ENCODE data around the gene MCTP2. TPM values are rescaled to one million over a fixed set of nuclear protein-coding genes. Genes with fewer than 3 reads are reported as not detected.
A peak's percentile ranks its signal among the peaks of the same experiment; 100 is the strongest.

MCTP2 gene
- total and polyA plus RNA-seq, 2 donors (not counting 1 experiment from before 2014, with no cell fraction given): 38.3 to 64.8 TPM

GRCh38 chr15:94239474-94239873 is 8.1 kb downstream of the MCTP2 start:
- no peak overlapping the region for H3K9ac ChIP-seq (ENCODE audit: low read length)
- CTCF ChIA-PET: interaction anchor here (0.7 to 2.9 kb wide), 7 partner anchors 8 to 84 kb away, joined by 3 to 12 read pairs (median 7); partner anchors contain the start of gene MCTP2
- intact Hi-C loops (cut with micrococcal nuclease): loop anchor here (2.0 kb wide), 1 partner anchor 17 kb away; no protein-coding TSS in a partner anchor
- TF ChIP-seq EZH2 (IDR thresholded peaks at IDR 0.05; ENCODE audit: borderline replicate concordance, insufficient read depth, low read depth, low read length, poor library complexity, severe bottlenecking) (no peak), CTCF (IDR thresholded peaks at IDR 0.05) (no peak)
- Mint-ChIP-seq H3K27ac (peak overlapping the region; percentile 80), H3K9me3 (ENCODE audit: insufficient read depth) (no peaks in the 10 kb centered on the region), H3K27me3 (no peaks in the 10 kb centered on the region), H3K4me1 (peaks cover 70% of the 10 kb centered on the region), H3K4me3 (peak overlapping the region; percentile 17)
- ATAC-seq (ENCODE audit: low read depth): no peak
- no peak overlapping the region for H3K4me3 ChIP-seq (ENCODE audit: control extremely low read depth in 1 of 5, extremely low read depth in 1 of 5, insufficient read depth in 1 of 5, low read depth in 2 of 5, low read length in 4 of 5)
- no peak for DNase-seq
- H3K4me1 ChIP-seq (ENCODE audit: control insufficient read depth in 2 of 2, insufficient read depth in 2 of 2, low read length in 2 of 2): peaks cover 46 to 53% of the 10 kb centered on the region in 2 donors
- no peaks in the 10 kb centered on the region for H3K27me3 ChIP-seq (replicated peaks in 1 of 4; ENCODE audit: control extremely low read depth in 1 of 4, control insufficient read depth in 3 of 4, insufficient read depth in 4 of 4, low read length in 3 of 4)
- H3K27ac ChIP-seq (ENCODE audit: low read length in 2 of 2): peak overlapping the region; percentile 16 to 48
- 100% methylated on average over 1 of the region's 2 CpGs for WGBS (ENCODE audit: insufficient coverage)
- peaks cover 0 to 4% of the 10 kb centered on the region in 2 experiments for H3K36me3 ChIP-seq (replicated peaks in 1 of 2; ENCODE audit: control extremely low read depth in 1 of 2, control insufficient read depth in 1 of 2, extremely low read depth in 1 of 2, insufficient read depth in 2 of 2, low read length in 1 of 2)
- H4K20me1 ChIP-seq (ENCODE audit: control insufficient read depth, insufficient read depth, low read length, poor library complexity, severe bottlenecking): peaks cover 27% of the 10 kb centered on the region
- no peak overlapping the region for H2AFZ ChIP-seq (ENCODE audit: insufficient read depth, low read depth, low read length, poor library complexity, severe bottlenecking)
- peaks cover 68% of the 10 kb centered on the region for H3K79me2 ChIP-seq (ENCODE audit: control insufficient read depth, insufficient read depth, low read length)
- H3K4me2 ChIP-seq (replicated peaks; ENCODE audit: low read depth, low read length, poor library complexity, severe bottlenecking): peak overlapping the region; percentile 38
- no peaks in the 10 kb centered on the region for H3K9me3 ChIP-seq (ENCODE audit: control extremely low read depth in 1 of 3, control insufficient read depth in 2 of 3, insufficient read depth in 1 of 3, low read length in 2 of 3)
- POLR2A ChIA-PET: no interaction called here

- peaks cover 0 to 2% of the 10 kb centered on the region in 2 experiments for H3K36me3 ChIP-seq (replicated peaks in 1 of 2; ENCODE audit: control extremely low read depth in 1 of 2, control insufficient read depth in 1 of 2, extremely low read depth in 1 of 2, insufficient read depth in 2 of 2, low read length in 1 of 2)
- intact Hi-C loops (cut with micrococcal nuclease): no loop called here
- DNase-seq (no peak), ATAC-seq (ENCODE audit: low read depth) (no peak)
- H3K27me3 ChIP-seq (replicated peaks in 1 of 4; ENCODE audit: control extremely low read depth in 1 of 4, control insufficient read depth in 3 of 4, insufficient read depth in 4 of 4, low read length in 3 of 4): no peaks in the 10 kb centered on the region
- no peak for TF ChIP-seq CTCF (IDR thresholded peaks at IDR 0.05)
- no peak for TF ChIP-seq EZH2 (IDR thresholded peaks at IDR 0.05; ENCODE audit: borderline replicate concordance, insufficient read depth, low read depth, low read length, poor library complexity, severe bottlenecking)
- H3K4me2 ChIP-seq (replicated peaks; ENCODE audit: low read depth, low read length, poor library complexity, severe bottlenecking): no peak overlapping the region
- ChIA-PET POLR2A (interaction anchor here (0.7 to 1.3 kb wide), 4 partner anchors 9 to 215 kb away, joined by 3 read pairs; partner anchors contain the start of gene MCTP2), CTCF (interaction anchor here (0.7 to 2.9 kb wide), 10 partner anchors 9 to 83 kb away, joined by 3 to 12 read pairs (median 4); partner anchors contain the start of gene MCTP2)
- H4K20me1 ChIP-seq (ENCODE audit: control insufficient read depth, insufficient read depth, low read length, poor library complexity, severe bottlenecking): peaks cover 21% of the 10 kb centered on the region
- H3K27ac ChIP-seq (ENCODE audit: low read length in 2 of 2): peak overlapping the region in 1 of 2 donors; percentile 48
- Mint-ChIP-seq H3K27me3 (no peaks in the 10 kb centered on the region), H3K4me3 (no peak overlapping the region), H3K4me1 (peaks cover 61% of the 10 kb centered on the region), H3K27ac (peak overlapping the region; percentile 50), H3K9me3 (ENCODE audit: insufficient read depth) (no peaks in the 10 kb centered on the region)
- 71% methylated on average over 1 of the region's 2 CpGs for WGBS (ENCODE audit: insufficient coverage)
- H3K79me2 ChIP-seq (ENCODE audit: control insufficient read depth, insufficient read depth, low read length): peaks cover 60% of the 10 kb centered on the region
- H3K4me3 ChIP-seq (ENCODE audit: control extremely low read depth in 1 of 5, extremely low read depth in 1 of 5, insufficient read depth in 1 of 5, low read depth in 2 of 5, low read length in 4 of 5): no peak overlapping the region
- peaks cover 37 to 45% of the 10 kb centered on the region in 2 donors for H3K4me1 ChIP-seq (ENCODE audit: control insufficient read depth in 2 of 2, insufficient read depth in 2 of 2, low read length in 2 of 2)
- H2AFZ ChIP-seq (ENCODE audit: insufficient read depth, low read depth, low read length, poor library complexity, severe bottlenecking): no peak overlapping the region
- no peak overlapping the region for H3K9ac ChIP-seq (ENCODE audit: low read length)
- H3K9me3 ChIP-seq (ENCODE audit: control extremely low read depth in 1 of 3, control insufficient read depth in 2 of 3, insufficient read depth in 1 of 3, low read length in 2 of 3): no peaks in the 10 kb centered on the region
These were observed 9.1 kb downstream of the MCTP2 start for GRCh38 chr15:94240480-94240879.
